Astrocyte (in vitro differentiated cells and primary cell): ENCODE measurements around the gene ILF3.

Experiments
- CTCF ChIP-seq: IDR thresholded peaks from 2 replicates; pipeline ENCODE4 v1.5.1; 2011; ENCODE audit warnings: low read depth, mild to moderate bottlenecking, inconsistent platforms, low read length, moderate library complexity; ENCODE audit not compliant: insufficient read depth
- EZH2 ChIP-seq: IDR thresholded peaks from 2 replicates; pipeline ENCODE4 v1.6.1; 2012; ENCODE audit warnings: mild to moderate bottlenecking, low read length, inconsistent platforms; ENCODE audit not compliant: insufficient read depth

GRCh38 chr19:10646456-10647159 lies 7.5 kb upstream of the ILF3 start:
- TF ChIP-seq CTCF (no peak), EZH2 (no peak)
